GM20000 (cell line): ENCODE measurements around the gene MAP3K5.

ENCODE experiments used
- DNase-seq: peaks from one replicate; pipeline ENCODE4 v3.0.0; 2012; ENCODE audit warnings: low spot score
- CTCF ChIP-seq: IDR thresholded peaks from 2 replicates; pipeline ENCODE4 v1.5.1; 2012; ENCODE audit warnings: mild to moderate bottlenecking, control low read depth; ENCODE audit errors: extremely low read depth, missing control alignments

The MAP3K5 gene

GRCh38 chr6:136659991-136660499 is 132.2 kb downstream of the MAP3K5 start:
- no peak for TF ChIP-seq CTCF
- no peak for DNase-seq

GRCh38 chr6:136658711-136659110 is 133.6 kb downstream of the MAP3K5 start:
- no peak for TF ChIP-seq CTCF
- no peak for DNase-seq

- DNase-seq, result no peak
- TF ChIP-seq CTCF, result no peak
Measured at GRCh38 chr6:136657666-136658065, 134.6 kb downstream of the MAP3K5 start.

GRCh38 chr6:136656121-136656520 is 136.2 kb downstream of the MAP3K5 start:
- no peak for TF ChIP-seq CTCF
- DNase-seq, result no peak

- no peak for TF ChIP-seq CTCF
- DNase-seq, result no peak
Measured at GRCh38 chr6:136655239-136656014, 136.8 kb downstream of the MAP3K5 start.

GRCh38 chr6:136654086-136654485 is 138.2 kb downstream of the MAP3K5 start:
- TF ChIP-seq CTCF, result no peak
- no peak for DNase-seq

GRCh38 chr6:136652656-136653055 is 139.6 kb downstream of the MAP3K5 start:
- no peak for DNase-seq
- no peak for TF ChIP-seq CTCF
